GM19043 (cell line): Measurements from ENCODE around the gene FAM234B.

ENCODE experiments used
- ATAC-seq: cut with Tn5 transposase; IDR thresholded peaks from one replicate; pipeline ENCODE4 v1.9.1; 2021; ENCODE audit warnings: low read depth; ENCODE audit not compliant: unreplicated experiment

FAM234B gene

DNA sequence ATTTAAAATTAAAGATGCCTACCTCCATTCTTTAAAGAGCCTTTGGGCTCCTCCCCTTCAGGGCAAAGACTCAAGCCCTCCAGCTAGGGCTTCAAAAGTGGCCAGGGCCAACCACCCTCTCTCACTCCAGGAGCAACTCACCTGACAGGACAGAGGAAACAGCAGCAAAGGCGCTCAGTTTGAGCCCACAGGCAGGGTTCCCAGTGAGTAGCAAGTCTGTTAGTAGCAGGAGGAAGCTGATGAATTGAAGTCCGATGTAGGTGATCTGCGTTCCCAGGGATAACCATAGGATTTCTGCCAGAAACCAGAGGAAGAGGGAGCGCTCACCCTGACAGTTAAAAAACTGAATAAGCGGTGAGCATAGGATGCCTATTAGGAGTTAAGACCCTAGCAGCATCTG, 43.6 kb downstream of the FAM234B start:
- no peak for ATAC-seq

DNA sequence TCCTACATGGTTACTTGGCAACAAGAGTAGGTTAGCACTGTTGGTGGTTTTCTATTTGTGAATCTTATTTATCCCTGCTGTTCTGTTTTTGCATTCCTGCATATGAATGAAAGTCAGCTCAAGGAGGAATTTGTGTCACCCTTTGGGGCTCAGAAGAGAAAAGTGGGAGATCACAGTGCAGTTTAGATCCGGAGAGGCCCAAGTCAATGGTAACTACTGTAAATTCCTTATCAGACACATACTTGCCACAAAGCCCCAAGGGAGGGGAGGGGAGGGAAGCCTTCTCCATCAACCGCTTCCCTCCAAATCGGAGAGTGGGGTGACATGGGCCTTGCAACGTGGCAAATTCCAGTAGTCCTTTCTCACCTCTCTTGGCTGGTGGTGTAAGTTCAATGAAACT, 44.3 kb downstream of the FAM234B start:
- no peak for ATAC-seq

DNA sequence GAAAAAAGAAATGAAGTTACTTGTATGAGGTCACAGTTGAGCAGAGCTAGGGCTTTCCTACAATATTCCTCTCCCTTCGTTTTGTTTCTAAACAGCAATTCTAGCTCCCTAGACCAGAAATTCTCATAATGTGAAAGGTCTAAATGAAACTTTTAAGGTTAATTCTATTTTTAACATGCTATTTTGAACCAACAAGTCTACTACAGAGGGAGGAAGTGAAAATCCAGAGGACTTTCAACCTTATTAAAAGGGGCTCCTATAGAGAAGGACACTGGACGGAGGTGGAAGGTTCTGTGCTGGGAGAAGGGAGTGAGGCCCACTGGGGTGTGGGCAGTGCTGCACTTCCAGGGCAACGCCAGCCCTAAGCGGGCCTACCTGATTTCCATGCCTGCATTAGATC, 45.9 kb downstream of the FAM234B start:
- no peak for ATAC-seq

DNA sequence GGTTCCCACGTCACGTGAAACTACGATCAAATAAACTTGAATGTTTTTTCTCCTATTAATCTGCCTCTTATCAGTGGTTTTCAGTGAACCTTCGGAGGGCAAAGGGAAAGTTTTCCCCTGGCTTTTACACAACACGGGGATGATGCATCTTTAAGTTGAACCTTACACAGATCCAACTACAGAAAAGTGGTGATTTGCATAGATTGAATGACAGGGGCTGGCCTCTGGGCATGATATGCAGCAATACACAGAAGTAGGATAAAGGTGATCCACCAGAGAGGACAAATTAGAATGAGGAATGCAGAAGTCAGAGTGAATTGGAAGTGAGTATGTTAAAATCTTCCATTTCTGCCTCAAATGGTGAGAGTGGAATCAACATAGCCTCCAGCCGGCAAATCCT, 47.7 kb downstream of the FAM234B start:
- no peak for ATAC-seq

DNA sequence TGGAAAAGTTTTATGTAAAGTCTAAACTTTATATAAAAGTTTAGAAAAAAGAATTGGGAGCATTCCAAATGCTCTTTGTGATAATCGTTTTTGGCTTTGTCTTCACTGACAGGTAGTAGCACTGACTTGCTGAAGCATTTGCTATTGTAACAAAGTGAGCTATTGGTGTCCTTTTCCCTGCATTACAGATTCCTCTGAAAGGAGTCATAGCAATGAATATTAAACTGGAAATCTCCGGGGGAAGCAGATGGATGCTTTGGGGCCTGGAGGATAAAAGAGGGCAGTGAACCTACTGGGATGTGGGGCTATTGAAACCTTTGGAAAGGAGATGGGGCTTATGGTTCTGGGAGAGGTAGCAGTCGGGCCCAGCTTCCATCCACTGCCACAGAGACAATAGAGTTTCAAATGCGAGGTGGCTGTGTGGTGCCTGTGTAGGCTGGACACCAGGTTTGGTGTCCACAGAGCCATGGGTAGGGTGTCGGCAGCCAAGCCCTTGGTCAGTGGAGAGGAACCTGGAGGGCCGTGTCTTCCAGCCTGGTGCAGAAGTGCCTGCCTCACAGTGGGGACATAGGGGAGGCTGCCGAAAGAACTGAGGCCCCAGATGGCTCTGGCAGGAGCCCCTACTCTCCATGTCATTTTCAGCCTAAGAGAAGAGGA, 49.1 kb downstream of the FAM234B start:
- ATAC-seq: no peak

DNA sequence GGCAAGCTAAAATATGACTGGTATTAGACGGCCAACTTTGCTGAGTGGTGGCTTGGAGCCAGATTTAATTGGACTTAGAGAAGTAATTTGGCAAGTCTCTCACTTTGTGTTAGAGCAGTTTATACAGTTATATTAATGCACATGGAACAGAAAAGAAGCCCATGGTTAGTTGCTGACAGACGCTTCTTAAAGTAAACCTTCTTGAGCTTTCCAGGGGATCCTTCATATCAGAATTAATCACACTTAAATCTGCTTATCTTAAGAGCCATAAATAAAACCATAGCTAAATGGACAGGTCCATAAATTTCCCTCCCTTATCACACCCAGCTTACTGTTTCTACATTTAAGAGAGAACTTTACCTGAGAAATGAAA, 49.7 kb downstream of the FAM234B start:
- ATAC-seq: no peak

DNA sequence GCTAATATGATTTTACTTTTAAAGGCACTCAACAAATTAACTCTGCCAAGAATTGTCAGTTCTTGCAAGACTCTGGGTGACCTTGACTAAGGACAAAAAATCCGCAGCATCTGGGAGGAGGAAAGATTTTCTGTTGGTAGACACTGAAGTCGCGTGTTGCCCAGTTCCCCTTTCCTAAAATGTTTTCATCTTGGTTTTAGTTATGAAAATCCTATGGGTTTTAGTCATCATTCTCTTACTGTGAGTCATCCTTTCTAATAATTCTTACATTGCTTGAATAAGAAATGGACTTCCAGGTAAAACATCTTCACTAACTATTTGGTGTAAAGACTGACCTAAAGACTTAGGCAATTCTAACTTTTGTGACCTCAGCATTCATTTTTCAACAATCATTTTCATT, 50.2 kb downstream of the FAM234B start:
- no peak for ATAC-seq

DNA sequence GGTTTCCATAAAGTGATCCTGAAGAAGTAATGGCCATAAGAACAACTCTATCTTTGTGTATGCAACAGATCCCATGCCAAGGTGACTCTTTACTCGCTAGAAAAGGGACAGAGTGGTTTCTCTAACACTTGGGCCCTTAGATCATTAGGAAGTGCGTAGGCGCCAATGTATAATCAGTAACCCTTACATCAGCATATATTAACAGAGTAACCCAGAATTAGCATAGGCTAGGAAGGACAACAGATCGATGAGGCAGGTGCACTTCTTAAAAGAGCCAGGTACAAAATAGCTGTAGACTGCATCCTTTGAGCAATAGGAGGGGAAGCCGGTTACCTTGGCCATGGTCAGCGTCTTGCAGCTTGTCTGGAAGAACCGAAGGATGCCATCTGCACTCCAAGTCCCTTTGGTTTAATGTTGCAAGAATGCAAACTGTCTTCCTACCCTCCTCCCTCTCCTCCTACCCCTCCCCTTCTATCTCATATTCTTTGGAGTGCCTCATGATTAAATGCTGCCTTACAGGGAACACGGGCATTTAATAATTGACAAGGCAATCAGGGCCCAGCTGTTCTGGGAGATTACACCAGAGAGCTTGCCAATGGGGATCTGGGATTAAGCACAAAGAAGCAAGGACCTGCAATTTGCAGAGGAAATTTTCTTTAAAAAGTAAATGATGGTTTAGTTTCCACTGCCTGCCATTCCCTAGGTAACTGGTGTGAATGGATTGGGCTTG, 51.2 kb downstream of the FAM234B start:
- ATAC-seq: no peak

DNA sequence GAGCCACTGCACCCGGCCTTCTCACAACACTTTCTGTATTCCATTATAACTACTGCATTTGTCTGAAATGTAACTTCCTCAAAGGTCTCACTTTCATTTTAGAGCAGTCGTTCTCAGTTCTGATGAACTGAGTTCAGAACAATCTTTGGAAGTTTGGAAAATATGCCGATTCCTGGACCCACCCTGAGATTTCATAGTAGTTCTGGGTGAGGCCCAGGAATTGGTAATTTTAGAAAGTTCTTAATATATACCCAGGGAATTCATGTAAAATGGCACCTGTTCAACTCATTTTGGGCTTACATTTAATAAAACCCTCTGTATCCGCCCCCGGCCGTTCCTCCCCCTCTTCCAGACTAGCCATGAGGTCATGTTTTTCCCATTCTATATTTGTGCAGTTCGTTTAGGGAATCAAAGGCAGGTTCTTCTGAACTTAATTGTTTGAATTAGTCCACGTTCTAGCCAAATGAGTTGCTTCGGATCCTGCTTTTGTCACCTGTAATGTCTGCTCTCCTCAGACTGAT, 53.4 kb downstream of the FAM234B start:
- ATAC-seq: no peak

DNA sequence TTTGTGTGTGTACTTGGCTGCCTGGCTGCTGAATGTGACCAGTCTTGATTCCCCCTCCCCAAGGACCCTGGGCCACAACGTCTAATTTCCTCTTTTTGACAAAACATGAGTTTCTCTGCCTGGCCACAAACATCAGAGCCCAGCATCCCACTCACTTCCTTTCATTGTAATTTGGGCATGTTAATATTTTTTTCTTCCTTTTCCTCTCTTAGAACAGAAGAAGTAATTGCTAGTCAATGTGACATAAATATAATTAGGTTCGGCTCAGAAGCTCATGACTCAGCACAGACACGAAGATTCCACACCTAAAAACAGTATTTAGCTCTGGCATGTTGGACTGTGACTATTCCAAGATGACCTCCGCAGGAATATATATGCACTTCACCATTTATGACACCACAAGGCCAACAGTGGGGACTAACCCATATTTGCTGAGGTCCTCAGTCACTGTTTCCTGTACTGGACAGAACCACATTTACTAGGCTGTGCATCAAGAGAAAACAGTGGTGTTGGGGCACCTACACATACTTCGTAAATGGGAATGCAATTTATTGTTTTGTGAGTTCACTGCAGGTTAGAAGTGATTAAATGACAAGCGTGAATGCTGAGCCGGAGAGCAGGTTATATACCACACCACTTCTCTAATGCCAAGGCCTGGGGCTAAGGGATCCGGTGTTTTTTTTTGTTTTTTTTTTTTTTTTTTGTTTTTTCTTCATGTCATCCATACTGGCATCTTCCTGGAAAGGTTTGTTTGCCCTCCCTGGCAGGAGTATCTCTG, 55.1 kb downstream of the FAM234B start:
- ATAC-seq: no peak

DNA sequence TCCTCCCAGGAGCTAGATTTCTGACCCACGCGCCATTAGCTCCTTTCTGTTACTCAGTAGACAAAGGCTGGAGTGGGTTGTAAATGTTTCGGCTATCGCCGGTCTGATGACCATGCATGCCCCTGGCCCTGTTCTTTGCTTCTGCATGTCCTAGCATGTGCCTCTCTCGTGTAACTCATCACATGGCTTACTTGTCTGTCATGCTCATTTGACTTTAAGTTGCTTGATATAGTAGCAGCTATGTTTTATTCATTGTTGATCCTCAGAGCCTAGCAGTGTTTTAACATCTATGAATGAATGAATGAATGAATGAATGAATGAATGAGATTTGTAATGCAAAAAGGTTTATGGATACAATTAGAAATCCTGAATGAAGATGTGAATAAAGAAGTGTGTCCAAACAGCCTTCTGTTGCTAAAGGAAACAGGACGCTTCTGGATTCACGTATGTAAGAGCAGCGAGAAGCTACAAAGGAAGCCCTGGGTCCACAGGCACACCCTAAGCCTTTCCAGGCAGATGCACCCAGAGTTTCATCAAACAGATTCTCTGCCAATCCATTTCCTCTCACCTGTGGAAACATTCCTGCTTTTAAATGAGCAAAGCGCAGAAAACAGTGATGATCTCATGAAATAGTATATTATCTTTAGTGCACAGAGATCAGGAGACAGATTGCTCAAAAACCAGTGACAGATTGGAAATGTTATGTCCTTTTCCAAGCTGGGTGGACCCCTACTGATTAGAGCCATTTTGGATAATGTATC, 55.8 kb downstream of the FAM234B start:
- ATAC-seq: no peak

DNA sequence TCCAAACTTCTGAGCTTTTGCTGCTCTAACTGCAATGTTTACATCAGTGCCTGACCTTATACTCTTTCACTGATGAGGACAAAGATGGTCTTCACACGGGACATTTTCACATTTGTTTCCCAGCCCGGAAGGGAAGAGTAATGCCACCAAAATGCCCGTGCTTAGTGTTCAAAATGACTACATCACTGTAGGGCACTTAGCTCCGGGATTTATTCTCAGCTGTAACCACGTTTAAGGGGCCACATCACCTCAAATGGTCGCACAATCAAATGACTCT, 56.4 kb downstream of the FAM234B start:
- ATAC-seq: no peak

DNA sequence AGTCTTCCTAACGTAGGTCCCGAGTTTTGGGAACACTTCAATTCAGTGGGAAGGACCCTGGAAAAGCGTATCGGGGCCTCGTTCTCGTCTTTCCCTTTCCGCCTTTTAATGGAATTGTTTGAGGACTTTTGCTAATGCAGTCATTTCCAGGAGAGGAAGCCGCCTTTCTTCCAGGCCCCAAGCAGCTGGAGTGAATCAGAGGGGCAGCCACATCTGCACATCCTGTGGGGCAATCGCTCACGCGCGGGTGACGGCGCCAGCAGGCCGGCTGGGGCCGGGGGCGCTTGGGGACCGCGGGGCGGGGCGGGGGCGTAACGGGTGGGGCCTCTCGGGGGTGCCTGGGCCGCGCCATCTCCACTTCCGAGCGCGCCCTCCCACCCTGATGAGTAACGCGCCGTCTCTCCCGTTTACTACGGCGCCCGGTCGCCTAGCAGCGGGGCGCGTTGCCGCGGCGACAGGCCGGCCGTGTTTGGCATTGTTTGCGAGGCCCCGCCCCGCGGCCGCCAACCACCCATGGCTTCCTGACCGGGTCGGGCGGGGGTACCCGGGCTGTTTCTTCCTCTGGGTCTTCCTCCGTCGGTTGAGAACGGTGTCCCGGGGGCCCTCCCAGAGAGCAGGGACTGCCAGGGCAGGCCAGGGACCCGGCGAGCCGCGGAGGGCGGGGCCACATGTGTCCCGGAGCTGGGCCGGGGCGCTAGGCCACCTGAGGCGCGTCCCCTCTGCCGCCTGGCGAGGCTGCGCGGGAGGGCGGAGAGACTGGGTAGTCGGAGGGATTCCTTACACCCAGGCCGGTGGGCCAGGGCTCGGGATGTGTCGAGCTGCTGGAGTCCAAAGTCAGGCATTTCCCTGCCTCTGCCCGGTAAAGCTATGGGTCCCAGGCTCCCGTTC, 56.9 kb downstream of the FAM234B start:
- ATAC-seq: peak; percentile 78

DNA sequence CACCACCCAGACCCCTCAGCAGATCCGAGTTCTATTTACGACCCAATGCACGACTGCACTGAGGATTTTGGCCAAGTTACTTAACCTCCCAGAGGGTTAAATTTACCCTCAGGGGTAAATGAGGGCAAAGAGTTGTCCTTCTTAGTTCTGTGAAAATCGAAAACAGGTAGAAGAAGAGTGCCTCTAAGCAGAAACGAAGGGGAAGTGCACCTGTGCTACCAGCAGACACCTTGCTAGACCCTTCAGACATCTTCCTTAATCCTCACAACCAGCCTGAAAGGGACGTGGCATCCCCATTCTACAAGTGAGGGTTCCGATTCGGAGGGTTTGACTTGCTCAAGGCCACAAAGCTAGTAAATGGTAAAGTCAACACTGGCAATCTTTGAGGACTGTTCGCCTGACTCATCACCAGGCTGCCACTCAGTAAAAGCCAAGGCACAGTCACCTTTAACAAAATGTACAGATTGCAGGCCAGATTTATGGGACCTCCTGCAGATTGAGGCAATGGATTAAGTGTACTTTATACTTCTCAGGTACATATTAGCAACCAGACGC, 57.7 kb downstream of the FAM234B start:
- no peak for ATAC-seq

DNA sequence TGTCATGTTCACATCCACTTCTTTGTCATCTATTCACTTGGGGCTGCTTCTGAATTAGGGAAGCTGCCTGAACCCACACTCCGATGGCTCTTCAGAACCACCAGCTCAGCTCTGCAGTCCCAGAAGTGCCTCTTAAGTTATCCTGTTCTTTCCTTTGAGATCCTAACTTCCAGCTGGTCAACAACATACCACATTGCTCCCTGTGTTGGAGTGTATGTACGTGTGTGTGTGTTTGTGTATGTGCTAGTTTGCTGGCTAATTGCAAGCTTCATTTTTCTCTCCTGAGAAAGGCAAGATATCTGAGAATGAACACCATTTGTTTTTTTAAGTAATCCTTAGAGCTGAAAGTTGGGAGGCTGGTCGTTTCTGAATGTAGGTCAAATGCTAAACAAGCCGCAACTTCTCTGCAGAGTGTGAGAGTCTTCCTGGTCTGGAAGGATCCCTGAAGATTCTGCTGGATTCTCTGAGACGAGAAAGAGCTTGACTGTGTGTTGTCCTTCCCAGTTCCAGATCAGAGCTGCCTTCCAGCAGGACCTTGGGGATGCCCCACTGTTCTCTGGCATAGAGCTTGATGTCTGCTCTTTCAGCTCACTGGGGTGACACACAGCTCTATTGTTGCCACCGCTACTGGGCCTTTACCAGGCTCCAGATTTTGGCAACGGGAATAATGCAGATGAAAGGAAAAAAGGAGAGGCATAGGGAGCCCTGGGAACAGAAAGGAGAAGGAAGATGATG, 58.4 kb downstream of the FAM234B start:
- no peak for ATAC-seq

DNA sequence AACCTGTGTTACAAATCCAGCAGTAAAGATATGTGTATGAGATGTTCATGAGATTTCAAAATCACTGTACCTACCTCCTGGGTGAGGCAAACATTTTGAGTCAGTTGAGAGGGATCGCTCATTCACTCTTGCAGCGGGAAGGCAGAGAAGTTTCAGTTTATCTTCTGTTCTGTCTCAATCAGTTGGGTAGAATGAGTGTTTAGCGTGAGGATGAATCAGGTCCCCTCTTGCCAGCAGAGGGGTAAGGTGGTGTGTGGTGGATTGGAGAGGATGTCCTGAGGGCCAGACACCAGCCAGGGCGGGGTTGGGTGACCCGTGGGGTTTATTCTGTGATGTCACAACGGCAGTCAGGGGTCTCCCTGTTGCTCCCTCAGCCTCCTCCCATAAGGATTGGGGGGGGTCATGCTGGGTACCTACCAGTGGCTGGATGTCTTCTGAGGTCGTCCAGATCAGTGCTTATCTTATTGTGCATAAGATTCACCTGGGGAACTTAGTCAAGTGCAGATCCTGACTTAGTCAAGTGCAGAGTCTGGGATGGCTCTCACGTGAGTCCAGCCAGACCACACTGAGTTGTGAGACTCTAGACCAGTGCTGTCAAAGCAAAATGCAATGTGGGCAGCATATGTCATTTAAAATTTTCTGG, 59.3 kb downstream of the FAM234B start, which contains the start of gene GSG1:
Gene GSG1, minus strand, starts transcription at position 277 of the 643 bp plus-strand sequence. Its CDS starts 155 bp downstream, at position 122.
- ATAC-seq: no peak

DNA sequence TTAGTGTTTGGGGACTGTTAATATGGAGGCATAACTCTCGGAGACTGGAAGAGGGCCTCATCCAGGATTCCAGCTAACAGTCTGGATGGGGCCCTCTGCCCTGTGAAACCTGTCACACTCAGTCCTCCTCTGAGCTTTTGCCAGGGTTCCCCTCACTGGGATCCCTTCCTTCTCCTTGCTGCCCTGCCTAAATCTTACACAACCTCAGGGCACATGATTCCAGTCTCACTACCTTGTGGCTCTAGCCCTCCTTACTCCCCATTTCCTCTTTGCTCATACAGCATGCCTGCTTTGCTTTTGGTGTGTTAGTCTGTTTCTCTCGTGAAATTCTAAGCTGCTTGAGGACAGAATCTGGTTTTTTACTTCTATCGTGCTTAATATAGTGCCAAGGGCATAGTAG, 60.2 kb downstream of the FAM234B start:
- no peak for ATAC-seq

DNA sequence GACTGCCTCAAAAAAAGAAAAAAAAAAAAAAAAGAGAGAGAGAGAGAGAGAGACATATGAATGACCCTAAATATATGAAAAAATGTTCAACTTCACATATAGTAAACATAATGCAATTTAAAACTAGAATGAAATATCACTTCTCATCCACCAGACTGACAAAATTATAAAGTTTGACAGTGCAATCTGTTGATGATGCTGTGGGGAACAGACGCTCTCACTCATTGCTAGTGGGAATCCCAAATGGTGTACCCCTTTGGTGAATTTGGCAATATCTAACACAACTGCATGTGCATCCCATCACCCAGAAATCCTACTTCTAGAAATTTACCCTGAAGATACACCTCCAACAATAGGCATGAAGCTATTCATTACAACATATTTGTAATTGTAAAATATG, 61.6 kb downstream of the FAM234B start:
- ATAC-seq: no peak
